ENCODE data around the gene MTUS2. TPM values are rescaled to one million over a fixed set of nuclear protein-coding genes. Genes with fewer than 3 reads are reported as not detected.

Gene MTUS2
- total and polyA plus RNA-seq, 8 donors = 0.12 to 28.1 (median 3.5) TPM; not detected in 1

GRCh38 chr13:29459813-29460355 lies 639.7 kb downstream of the MTUS2 start:
- Histone ChIP-seq H3K9me3 (no peaks in the 10 kb centered on the region), H3K27me3 (no peaks in the 10 kb centered on the region), H3K4me1 (no peaks in the 10 kb centered on the region), H3K36me3 (no peaks in the 10 kb centered on the region), H3K4me3 (no peak overlapping the region), H3K27ac (no peak overlapping the region)
- 80 to 91% (median 87%) methylated on average over 2 of the region's 2 CpGs for WGBS, 5 donors
- no peak for DNase-seq
- TF ChIP-seq POLR2AphosphoS5 (IDR thresholded peaks at IDR 0.05) = no peak
- intact Hi-C loops (cut with DNase I; ENCODE audit: low total_unique reads) = no loop called here

GRCh38 chr13:29464105-29464679 lies 644.1 kb downstream of the MTUS2 start:
- Histone ChIP-seq H3K27ac (no peak overlapping the region), H3K9me3 (no peaks in the 10 kb centered on the region)
- intact Hi-C loops (cut with DNase I; ENCODE audit: low total_unique reads) = no loop called here

GRCh38 chr13:29465741-29466293 lies 645.7 kb downstream of the MTUS2 start:
- no peaks in the 10 kb centered on the region for H3K27me3 ChIP-seq
- TF ChIP-seq CTCF (IDR thresholded peaks at IDR 0.05) = no peak
- no peak for TF ChIP-seq EP300 (IDR thresholded peaks at IDR 0.05)
- TF ChIP-seq POLR2A (IDR thresholded peaks at IDR 0.05) = no peak
- TF ChIP-seq POLR2AphosphoS5 (IDR thresholded peaks at IDR 0.05) = no peak
- H3K36me3 ChIP-seq = no peaks in the 10 kb centered on the region
- peaks cover 0 to 12% (median 5%) of the 10 kb centered on the region in 4 donors for H3K4me1 ChIP-seq
- 37 to 56% (median 53%) methylated on average over 6 of the region's 6 CpGs for WGBS, 5 donors
- H3K9me3 ChIP-seq = no peaks in the 10 kb centered on the region
- no peak overlapping the region for H3K27ac ChIP-seq
- H3K4me3 ChIP-seq = no peak overlapping the region
- DNase-seq = peak; percentile 31 to 64
- intact Hi-C loops (cut with DNase I; ENCODE audit: low total_unique reads) = no loop called here

More at GRCh38 chr13:29464105-29464679, 644.1 kb downstream of the MTUS2 start:
- 59 to 73% (median 65%) methylated on average over 4 of the region's 4 CpGs for WGBS, 5 donors
- no peaks in the 10 kb centered on the region for H3K27me3 ChIP-seq
- no peaks in the 10 kb centered on the region for H3K36me3 ChIP-seq
- H3K4me1 ChIP-seq = peaks cover 0 to 12% (median 5%) of the 10 kb centered on the region in 4 donors
- no peak overlapping the region for H3K4me3 ChIP-seq
- no peak for DNase-seq
- no peak for TF ChIP-seq EP300 (IDR thresholded peaks at IDR 0.05)
- TF ChIP-seq POLR2A (IDR thresholded peaks at IDR 0.05) = no peak
- no peak for TF ChIP-seq CTCF (IDR thresholded peaks at IDR 0.05)
- TF ChIP-seq POLR2AphosphoS5 (IDR thresholded peaks at IDR 0.05) = no peak

GRCh38 chr13:29471551-29471950 lies 651.4 kb downstream of the MTUS2 start:
- Histone ChIP-seq H3K27ac (no peak overlapping the region), H3K4me1 (peaks cover 0 to 4% (median 0%) of the 10 kb centered on the region in 4 donors)
- WGBS, 5 donors = 75 to 88% (median 79%) methylated on average over 9 of the region's 9 CpGs

More at GRCh38 chr13:29471551-29471950, 651.4 kb downstream of the MTUS2 start:
- no peaks in the 10 kb centered on the region for H3K36me3 ChIP-seq
- no peaks in the 10 kb centered on the region for H3K9me3 ChIP-seq
- DNase-seq = no peak
- no peak overlapping the region for H3K4me3 ChIP-seq
- TF ChIP-seq POLR2A (IDR thresholded peaks at IDR 0.05) (no peak), POLR2AphosphoS5 (IDR thresholded peaks at IDR 0.05) (no peak), CTCF (IDR thresholded peaks at IDR 0.05) (no peak), EP300 (IDR thresholded peaks at IDR 0.05) (no peak)
- no peaks in the 10 kb centered on the region for H3K27me3 ChIP-seq
- intact Hi-C loops (cut with DNase I; ENCODE audit: low total_unique reads) = no loop called here

All from stomach (tissue), 9 donors.